Measurements from ENCODE around the gene HOMER1. TPM values are rescaled to one million over a fixed set of nuclear protein-coding genes. Genes with fewer than 3 reads are reported as not detected.

The HOMER1 gene
- total RNA-seq, 2 experiments from 2014 or later = 11.4 to 13.7 TPM

DNA sequence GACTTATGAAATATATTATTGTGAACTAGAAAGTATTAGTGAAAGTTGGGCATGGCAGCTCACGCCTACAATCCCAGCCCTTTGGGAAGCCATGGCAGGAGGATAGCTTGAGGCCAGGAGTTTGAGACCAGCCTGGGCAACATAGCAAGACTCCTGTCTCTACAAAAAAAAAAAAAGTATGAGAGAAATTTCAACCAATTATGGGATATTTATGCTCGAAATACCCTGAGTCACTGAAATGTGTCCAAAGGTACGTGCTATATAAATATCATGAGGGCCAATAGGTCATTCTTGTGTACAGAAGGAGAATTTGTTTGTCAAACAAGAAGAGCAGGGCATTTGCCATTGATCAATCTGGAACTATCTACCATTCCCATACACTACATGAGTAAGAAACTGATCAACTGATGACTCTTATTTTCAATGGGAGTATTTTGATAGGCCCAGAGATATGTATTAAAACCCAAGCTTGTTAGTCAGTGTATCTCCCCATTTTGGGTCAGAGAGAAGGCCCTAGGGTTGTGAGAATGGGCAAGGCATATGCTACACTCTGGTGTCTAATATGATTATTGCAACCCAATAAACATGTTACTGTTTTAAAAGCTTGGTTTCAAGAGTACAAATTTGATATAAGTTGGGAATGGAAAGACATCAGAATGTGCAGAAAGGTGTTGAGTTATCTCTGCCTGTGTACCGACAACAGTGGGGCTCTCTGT lies 21.7 kb upstream of the HOMER1 start:
- H3K27me3 Mint-ChIP-seq = no peaks in the 10 kb centered on the region
- no peak overlapping the region for H3K27ac Mint-ChIP-seq
- no peaks in the 10 kb centered on the region for H3K4me1 Mint-ChIP-seq (ENCODE audit: low read depth)
- ATAC-seq (no peak), DNase-seq (no peak)
- ChIA-PET POLR2A (no interaction called here), CTCF (interaction anchor here (0.9 to 2.0 kb wide), 6 partner anchors 15 to 510 kb away, joined by 3 to 10 read pairs (median 4); no protein-coding TSS in a partner anchor)
- no peaks in the 10 kb centered on the region for H3K9me3 Mint-ChIP-seq
- H3K4me3 Mint-ChIP-seq = no peak overlapping the region
- intact Hi-C loops (cut with micrococcal nuclease) = no loop called here
- H3K36me3 Mint-ChIP-seq (ENCODE audit: low read depth) = no peaks in the 10 kb centered on the region
- TF ChIP-seq, protein P1, sequence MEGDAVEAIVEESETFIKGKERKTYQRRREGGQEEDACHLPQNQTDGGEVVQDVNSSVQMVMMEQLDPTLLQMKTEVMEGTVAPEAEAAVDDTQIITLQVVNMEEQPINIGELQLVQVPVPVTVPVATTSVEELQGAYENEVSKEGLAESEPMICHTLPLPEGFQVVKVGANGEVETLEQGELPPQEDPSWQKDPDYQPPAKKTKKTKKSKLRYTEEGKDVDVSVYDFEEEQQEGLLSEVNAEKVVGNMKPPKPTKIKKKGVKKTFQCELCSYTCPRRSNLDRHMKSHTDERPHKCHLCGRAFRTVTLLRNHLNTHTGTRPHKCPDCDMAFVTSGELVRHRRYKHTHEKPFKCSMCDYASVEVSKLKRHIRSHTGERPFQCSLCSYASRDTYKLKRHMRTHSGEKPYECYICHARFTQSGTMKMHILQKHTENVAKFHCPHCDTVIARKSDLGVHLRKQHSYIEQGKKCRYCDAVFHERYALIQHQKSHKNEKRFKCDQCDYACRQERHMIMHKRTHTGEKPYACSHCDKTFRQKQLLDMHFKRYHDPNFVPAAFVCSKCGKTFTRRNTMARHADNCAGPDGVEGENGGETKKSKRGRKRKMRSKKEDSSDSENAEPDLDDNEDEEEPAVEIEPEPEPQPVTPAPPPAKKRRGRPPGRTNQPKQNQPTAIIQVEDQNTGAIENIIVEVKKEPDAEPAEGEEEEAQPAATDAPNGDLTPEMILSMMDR (IDR thresholded peaks at IDR 0.05) = no peak

DNA sequence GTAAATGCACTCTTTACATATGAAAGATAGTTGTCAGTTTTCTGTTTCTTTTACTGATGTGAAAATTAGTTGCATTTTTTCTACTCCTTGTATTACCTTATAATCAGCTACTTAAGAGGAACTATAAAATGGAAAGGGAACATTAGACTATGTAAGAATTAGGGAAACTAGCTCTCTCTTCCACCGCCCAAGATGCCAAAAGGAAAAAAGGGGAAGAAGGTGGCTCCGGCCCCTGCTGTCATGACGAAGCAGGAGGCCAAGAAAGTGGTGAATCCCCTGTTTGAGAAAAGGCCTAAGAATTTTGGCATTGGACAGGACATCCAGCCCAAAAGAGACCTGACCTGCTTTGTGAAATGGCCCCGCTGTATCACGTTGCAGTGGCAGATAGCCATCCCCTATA lies 15.2 kb upstream of the HOMER1 start:
- intact Hi-C loops (cut with micrococcal nuclease) = no loop called here
- ChIA-PET POLR2A (interaction anchor here (1.8 kb wide), 1 partner anchor 14 kb away, joined by 4 read pairs; the partner anchor contains the start of gene HOMER1), CTCF (no interaction called here)
- ATAC-seq = no peak
- H3K36me3 Mint-ChIP-seq (ENCODE audit: low read depth) = peaks cover 9% of the 10 kb centered on the region
- no peak overlapping the region for H3K4me3 Mint-ChIP-seq
- TF ChIP-seq, protein P1 (IDR thresholded peaks at IDR 0.05) = no peak
- no peaks in the 10 kb centered on the region for H3K27me3 Mint-ChIP-seq
- H3K4me1 Mint-ChIP-seq (ENCODE audit: low read depth) = peaks cover 3% of the 10 kb centered on the region
- peaks cover 10% of the 10 kb centered on the region for H3K9me3 Mint-ChIP-seq
- H3K27ac Mint-ChIP-seq = no peak overlapping the region
- DNase-seq = no peak

DNA sequence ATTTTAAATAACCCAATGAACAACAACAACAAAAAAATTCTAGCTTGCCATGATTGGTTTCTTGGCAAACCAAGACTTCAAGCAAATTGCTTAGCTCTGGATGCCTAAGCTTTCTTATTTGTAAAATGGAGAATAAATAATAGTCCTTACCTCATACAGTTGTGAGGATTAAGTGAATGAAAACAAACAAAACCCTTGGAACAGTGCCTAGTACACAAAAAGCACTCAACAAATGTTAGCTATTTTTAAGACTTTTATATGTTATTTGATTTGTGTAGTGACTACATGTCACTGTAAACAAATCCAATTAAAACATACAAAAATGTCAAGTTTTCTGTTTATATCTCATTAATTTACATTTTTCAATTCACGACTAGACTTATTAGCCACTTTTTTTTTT lies 13.5 kb upstream of the HOMER1 start:
- intact Hi-C loops (cut with micrococcal nuclease) = no loop called here
- POLR2A ChIA-PET = no interaction called here
- peaks cover 3% of the 10 kb centered on the region for H3K4me1 Mint-ChIP-seq (ENCODE audit: low read depth)
- CTCF ChIA-PET = interaction anchor here (0.6 to 1.4 kb wide), 3 partner anchors 12 to 15 kb away, joined by 3 read pairs; no protein-coding TSS in a partner anchor
- DNase-seq = no peak
- no peak overlapping the region for H3K4me3 Mint-ChIP-seq
- peaks cover 2% of the 10 kb centered on the region for H3K27me3 Mint-ChIP-seq
- H3K36me3 Mint-ChIP-seq (ENCODE audit: low read depth) = peaks cover 9% of the 10 kb centered on the region
- peaks cover 12% of the 10 kb centered on the region for H3K9me3 Mint-ChIP-seq
- TF ChIP-seq, protein P1 (IDR thresholded peaks at IDR 0.05) = no peak
- no peak overlapping the region for H3K27ac Mint-ChIP-seq
- ATAC-seq = no peak

DNA sequence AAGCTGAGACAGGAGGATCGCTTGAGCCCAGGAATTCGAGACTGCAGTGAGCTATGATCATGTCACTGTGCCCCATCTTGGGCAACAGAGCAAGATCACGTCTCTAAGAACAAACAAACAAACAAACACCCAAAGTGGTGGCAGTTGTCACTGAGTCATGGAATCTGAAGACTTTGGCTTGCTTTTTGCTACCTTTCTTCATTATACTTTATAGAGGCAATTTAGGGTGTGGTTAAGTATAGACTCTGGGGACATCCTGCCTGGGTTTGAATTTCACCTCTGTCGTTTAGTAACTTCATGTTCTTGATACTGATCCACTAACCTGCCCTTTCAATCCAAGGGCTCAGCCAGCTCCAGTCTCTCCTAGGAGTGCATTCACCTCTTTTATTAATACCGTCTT lies 13.0 kb upstream of the HOMER1 start:
- ChIA-PET POLR2A (no interaction called here), CTCF (interaction anchor here (0.8 to 1.4 kb wide), 2 partner anchors 12 to 14 kb away, joined by 3 read pairs; no protein-coding TSS in a partner anchor)
- TF ChIP-seq, protein P1 (IDR thresholded peaks at IDR 0.05) = no peak
- intact Hi-C loops (cut with micrococcal nuclease) = no loop called here
- DNase-seq = no peak
- H3K27ac Mint-ChIP-seq = no peak overlapping the region
- peaks cover 2% of the 10 kb centered on the region for H3K27me3 Mint-ChIP-seq
- H3K4me3 Mint-ChIP-seq = no peak overlapping the region
- H3K36me3 Mint-ChIP-seq (ENCODE audit: low read depth) = peaks cover 9% of the 10 kb centered on the region
- no peak for ATAC-seq
- H3K9me3 Mint-ChIP-seq = peaks cover 12% of the 10 kb centered on the region
- peaks cover 3% of the 10 kb centered on the region for H3K4me1 Mint-ChIP-seq (ENCODE audit: low read depth)

DNA sequence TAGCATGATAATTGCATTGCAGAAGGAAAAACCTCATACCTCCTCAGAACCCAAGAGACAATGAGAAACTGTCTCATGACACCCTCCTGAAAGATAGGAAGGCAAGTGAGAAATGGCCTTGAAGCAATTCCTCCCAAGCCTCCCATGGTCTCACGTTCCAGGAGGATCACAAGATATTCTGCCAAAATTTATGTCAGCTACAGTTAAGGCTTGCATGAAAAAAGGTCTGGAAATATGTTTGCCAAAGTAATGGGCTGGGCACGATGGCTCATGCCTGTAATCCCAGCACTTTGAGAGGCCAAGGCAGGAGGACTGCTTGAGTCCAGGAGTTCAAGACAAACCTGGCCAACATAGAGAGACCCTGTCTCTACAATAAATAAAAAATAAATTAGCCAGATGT lies 12.6 kb upstream of the HOMER1 start:
- Mint-ChIP-seq H3K36me3 (ENCODE audit: low read depth) (peaks cover 9% of the 10 kb centered on the region), H3K4me3 (no peak overlapping the region), H3K9me3 (peaks cover 12% of the 10 kb centered on the region), H3K27ac (no peak overlapping the region), H3K27me3 (peaks cover 2% of the 10 kb centered on the region), H3K4me1 (ENCODE audit: low read depth) (peaks cover 3% of the 10 kb centered on the region)
- POLR2A ChIA-PET = no interaction called here
- no peak for DNase-seq
- CTCF ChIA-PET = interaction anchor here (1.4 kb wide), 1 partner anchor 11 kb away, joined by 3 read pairs; no protein-coding TSS in a partner anchor
- intact Hi-C loops (cut with micrococcal nuclease) = no loop called here
- TF ChIP-seq, protein P1 (IDR thresholded peaks at IDR 0.05) = no peak
- ATAC-seq = no peak

Data from activated CD8-positive, alpha-beta T cell treated with anti-CD3 and anti-CD28 coated beads for 36 hours (primary cell).